ENCODE results near the gene KRT78.

The KRT78 gene

DNA sequence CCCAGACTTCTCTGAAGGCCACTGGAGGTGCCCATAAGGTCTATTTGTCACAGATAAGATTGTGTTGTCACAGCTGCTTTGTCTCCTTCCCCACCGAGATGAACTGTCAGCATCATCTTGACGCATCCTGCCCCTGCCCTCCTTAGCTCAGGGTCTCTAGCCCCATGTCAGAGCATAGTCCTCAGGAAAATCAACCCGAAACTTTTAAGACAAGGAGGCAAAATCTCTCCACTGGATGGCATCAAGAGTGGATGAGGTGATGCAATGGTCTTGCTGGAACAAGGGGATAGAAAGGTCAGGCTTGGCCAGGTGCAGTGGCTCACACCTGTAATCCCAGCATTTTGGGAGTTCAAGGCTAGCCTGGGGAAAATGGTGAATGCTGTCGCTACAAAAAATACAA, 22.8 kb downstream of the KRT78 start:
- no peak for DNase-seq (ENCODE audit: low spot score)

DNA sequence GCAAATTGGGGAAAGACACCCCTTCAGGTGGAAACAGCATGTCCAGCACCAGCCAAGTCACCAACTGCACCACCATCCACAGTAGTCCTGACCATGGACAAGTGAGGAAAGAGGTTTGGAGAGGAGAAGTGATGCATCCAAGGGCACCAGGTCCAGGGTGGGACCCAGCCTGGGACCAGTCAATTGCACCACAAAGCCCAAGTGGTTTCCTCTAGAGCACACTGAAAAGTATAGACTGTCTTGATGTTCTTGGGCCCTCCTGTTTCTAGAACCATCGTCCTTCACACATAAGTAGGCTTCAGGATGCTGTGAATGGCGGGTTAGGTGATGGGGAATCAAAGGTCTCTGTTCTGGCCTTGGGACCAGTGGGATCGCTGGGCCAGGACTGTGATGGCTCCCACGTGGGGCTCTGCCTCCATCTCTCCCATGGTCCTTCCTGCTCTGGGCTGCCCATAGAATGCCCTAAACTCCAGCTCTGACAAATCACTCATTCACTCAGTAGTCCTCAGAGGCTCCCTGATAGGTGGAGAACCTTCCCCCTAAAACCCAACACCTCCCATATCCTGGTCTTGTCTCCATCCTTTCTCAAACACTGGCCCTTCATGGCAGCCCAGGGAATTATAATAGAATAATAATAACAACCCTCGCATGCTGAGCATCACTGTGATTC, 23.9 kb downstream of the KRT78 start:
- DNase-seq (ENCODE audit: low spot score): no peak

DNA sequence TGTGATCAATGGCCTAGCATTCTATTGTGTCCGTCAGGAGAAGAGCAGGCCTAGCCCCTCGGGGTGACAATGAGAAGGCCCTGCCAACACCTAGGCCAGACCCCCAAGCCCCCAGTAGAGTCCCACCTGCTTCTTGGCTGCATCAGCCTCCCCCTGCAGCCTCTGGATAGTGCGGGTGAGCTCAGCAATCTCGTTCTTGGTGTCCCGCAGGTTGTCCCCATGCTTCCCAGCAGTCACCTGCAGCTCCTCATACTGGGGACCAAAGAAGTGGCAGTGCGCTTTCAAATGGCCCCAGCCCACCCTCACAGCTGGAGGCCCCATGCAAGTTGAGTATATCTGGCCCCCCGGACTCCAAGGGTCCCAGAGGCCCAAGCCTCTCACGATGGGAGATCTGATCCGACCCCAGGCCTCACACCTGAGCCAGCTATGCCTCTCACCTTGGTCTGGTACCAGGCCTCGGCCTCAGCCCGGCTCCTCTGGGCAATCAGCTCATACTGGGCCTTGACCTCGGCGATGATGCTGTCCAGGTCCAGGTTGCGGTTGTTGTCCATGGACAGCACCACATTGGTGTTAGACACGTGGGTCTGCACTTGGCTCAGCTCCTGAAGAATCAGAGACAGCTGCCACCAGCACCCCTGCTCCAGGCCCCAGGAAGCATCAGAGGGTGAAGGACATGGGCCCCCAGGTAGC, 24.9 kb downstream of the KRT78 start:
- DNase-seq (ENCODE audit: low spot score): no peak

DNA sequence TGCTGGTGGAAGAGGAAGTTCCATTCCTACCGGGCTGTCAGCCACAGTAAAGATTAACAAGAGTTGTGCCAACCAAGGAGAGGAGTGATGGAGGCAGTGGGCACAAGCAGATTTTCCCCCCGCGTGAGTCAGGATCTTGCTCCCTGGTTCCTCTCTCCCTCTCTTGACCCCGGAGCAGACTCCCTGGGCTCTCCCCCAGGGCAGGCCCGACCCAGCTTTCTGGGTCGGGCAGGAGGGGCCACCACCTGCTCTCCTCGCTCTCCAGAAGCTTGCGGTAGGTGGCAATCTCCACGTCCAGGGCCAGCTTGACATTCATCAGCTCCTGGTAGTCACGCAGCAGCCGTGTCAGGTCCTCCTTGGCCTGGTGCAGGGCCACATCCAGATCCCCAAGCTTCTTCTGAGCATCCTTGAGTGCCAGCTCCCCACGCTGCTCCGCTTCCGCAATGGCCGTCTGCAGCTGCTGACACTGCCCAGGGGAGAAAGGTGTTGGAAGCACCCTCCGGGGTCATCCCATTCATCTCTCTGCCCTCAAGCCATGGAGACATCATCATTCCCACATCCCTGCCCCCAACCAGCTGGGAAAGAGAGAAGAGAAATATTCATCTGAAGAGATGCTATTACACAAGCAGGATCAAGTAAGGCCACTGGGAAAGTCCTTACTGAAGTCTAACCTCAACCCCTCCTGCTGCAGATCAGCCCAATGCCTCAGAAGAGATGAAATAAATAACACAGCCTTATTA, 25.9 kb downstream of the KRT78 start:
- DNase-seq (ENCODE audit: low spot score): no peak

DNA sequence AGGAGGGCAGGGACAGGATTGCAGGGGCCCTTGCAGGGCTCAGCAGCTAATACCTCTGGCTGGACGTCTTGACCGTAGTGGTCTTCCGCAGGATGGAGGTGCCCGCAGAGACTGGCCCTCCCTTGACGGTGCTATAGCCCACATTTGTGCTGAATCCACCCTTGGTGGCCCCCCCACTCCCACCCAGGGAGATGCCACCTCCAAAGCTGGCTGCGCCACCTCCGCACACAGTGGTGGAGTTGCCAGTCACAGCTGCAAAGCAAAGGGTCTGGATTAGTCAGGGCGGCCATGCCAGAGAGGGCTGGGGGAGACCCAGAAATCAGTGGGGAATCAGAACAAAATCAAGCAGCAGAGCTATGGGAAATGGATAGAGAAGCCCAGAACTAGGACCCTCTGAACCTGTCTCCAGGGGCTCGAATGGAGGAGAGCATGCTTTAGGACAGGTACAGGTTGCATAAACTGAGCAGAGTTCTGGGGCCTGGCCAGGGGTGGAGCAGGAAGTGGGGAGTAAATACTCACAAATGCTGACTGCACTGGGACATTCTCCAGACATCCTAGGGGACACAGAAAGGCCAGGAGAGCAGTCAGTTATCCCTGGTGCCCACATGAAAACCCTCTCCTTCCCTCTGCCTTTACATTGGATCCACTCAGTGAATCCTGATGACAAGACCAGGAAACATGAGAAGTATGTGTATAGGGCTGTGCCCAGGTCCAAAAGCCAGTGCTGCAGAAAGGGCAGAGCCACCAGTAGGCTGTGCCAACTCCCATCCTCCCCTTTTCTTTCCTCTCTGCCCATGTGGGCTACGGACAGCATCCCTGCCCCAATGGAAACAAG, 26.8 kb downstream of the KRT78 start:
- no peak for DNase-seq (ENCODE audit: low spot score)

DNA sequence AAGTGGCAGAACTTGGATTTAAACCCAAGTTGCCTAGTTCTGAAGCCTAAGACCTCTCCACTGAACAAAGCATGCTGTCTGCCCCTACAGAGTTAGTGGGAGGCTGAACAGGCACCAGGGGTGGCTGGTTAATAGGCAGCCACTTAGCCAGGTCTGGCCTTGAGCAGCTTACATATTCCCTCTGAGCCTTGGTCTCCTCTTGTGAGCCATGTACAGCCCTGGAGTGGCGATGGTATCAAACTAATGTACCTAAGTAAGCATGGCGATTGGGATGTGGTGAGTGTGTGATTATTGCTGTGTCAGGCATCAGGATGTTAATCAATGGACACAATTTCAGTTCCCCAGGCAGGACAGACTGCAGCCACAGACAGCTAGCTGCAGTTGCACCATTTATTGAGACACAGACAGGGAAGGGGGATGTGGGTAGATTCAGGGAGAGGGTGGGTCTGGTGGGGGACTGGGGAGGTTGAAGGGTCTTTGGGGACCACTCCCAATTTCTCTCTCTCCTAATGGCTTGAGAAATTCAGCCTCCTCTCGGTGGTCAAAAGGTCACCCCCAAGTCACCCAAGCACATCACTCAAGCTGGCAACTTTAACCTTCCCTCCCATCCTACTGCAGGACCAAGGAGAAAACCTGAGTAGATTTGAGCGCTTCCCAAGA, 27.6 kb downstream of the KRT78 start:
- DNase-seq (ENCODE audit: low spot score): no peak

DNA sequence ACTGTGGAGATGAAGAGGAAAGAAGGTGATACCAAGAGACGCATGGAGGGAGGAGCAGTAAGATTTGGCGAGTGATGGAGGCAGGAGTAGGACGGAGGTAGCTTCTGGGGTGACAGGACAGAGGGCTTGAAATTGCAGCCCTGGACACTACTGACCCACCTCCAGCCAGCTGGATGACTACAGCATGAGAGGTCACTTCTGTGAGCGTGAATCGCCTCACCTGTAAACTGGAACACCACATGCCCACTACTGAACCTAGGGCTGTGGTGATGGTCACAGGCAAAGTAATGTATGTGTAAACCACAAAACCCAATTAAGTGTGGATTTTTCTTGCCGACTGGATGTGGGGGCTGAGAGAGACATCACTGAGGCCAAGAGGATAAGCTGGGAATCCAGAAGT, 28.3 kb downstream of the KRT78 start:
- no peak for DNase-seq (ENCODE audit: low spot score)

DNA sequence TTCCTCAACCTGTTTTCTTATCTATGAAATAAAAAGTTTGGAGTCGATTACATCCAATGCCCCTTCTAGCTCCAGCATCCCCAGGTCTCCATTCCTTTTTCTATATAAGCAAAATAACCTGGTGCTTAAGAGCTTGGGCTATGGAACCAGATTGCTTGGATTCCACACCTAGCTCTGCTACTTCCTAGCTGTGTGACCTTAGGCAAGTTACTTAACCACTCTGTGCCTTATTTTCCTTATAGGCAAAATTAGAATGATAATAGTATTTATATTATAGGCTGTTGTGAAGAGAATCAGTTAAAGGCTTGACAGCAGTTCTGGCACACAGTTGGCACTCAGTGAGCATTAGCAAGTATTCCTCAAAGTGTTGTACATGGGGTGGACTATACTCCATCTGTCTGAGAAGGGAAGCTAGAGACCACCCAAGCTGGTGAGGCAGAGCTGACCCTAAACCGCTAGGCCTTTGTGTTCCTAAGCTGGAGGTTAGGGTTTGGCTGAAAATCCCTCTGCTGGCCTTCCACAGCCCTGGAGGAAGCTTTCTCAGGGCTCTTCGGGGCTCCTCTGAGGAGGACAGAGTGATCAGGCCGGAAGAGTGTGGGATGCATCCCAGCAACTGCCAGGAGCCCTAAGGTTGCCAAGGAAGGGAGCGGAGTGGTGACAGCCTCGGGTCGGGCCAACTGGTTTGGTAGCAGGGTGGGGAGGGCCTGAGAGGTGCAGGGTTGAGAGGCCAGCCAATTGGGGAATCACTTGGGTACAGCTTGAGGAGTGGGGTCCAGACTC, 28.9 kb downstream of the KRT78 start:
- DNase-seq (ENCODE audit: low spot score): no peak

DNA sequence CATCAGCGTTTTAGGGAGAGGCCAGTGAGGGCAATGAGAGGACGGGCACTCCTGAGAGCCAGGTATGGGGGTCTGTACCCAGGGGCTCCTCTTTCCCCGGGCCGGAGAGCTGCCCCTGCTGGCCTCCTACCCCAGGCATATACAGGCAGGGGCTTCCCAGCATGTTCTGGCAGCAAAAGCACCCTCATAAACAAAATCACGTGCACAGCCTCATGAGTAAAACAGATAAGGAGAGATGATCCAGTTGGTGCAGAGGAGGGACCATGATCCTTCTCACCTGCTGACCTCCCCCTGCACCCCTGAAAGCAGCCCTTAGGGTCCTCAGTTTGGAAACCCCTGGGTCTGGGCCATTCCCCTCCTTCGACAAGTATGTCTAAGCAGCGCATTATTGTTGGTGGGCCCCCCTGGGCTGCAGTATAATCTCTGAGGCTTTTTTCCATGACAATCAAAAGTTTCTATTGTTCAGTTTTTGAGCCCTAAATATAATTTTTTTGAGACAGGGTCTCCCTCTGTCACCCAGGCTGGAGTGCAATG, 29.8 kb downstream of the KRT78 start:
- no peak for DNase-seq (ENCODE audit: low spot score)

DNA sequence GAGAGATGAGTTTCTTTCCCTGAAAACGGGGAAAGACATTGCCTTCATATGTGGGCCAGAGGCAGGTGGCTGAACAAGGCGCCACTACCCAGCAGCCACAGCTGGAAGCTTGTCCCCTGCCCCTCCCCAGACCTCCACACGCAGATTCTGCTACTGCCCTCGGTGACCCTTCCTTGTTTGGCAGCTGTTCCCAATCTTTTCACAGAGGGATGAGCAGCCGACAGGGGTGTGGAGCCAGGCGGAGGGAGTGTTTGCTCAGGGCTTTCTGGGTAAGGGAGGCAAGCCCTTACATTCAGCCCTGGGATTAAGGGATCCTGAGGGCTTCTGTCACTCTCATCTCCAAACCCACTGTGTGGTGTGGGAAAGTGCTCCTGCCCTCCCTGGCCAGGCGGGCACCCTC, 30.4 kb downstream of the KRT78 start:
- no peak for DNase-seq (ENCODE audit: low spot score)

DNA sequence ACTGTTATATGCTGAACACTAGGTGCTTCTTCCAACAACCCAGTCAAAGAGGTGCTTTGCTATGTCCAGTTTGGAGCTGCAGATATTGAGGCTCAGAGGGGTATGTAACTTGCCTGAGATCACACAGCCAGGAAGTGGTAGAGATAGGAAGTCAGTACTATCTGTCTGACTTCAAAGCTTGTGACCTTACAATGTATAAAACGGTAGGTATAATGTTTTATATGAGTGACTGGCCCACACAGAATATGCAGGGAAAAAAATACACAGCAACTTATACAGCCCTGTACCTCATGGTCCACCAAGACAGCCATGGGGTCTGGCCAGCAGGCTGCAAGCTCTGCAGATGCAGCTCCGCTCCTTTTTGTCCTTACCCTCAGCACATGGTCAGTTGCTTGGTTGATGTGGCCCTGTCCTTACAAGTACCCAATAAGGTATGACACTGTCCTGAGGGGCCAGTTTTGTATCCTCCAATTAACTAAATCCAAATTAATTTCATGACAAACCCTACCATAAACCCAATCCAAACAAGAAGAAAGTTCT, 31.0 kb downstream of the KRT78 start:
- DNase-seq (ENCODE audit: low spot score): no peak

DNA sequence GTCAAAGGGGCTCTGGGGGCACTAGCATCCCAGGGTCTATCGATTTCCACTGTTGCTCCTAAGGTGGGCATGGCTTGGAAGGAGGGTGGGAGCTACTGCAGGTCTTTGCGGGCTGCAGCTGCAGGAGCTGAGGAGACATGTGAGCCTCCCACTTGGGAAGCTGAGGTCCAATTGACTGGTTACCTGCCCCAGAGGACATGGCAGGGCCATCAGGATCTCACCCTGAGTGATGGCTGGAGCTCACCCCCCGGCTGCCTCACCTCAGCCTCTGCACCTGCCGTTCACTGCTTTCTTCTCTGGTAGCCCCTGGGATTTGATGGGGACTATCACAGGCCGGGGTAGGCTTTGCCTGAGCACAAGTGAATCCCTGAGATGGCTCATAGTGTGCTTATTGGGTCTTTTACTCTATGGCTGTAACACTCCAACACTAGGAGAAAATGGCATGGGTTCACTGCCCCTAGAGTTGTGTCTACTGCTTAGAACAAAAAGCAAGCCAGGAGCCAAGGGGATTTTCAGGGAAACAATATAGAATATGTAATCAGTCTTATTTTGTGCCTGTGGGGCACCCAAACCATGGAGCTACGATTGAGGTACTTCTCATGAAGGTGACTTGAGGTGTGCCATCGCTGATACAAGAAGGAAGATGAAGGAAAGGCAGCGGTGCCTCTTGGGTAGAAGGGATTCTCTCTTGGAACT, 31.6 kb downstream of the KRT78 start:
- DNase-seq (ENCODE audit: low spot score): no peak

DNA sequence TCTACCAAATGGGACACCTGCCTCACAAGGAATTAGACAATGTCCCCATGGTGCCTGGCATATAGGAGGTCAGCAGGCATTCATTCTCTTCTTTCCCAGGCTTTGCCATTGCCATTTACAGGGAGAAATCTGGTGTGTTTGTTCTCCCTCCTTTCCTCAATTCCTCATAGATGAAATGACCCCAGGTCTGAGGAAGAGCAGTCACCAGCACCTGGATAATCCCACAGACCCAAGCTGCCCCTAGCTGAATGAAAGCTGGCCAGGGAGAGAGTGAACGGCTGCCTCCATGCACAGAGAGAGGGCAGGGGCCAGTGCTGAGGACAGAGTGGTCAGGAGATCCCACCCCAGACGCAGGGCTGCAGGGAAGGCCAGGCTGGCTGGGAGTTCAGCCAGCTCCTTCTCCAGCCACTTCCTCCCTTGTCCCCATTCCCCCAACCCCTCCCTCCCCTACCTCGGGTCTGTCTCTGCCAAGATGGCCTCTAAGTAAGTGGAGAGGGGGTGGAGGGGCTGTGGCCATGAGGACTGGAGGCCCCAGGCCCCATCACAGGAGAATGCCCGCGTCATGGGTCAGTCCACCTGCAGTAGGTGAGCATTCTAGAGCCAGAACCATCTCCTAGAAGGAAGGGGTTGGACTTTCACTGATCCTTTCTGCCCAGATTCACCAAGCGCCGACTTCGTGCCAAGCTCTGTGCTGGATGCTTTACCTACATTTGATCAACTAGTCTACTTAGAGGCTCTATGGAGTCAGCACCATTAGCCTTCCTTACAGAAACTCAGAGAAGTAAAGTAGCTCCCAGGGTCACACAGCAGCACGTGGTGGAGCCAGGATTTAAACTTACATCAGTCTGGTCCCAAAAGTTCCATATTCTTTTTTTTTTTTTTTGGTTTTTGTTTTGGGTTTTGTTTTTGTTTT, 32.9 kb downstream of the KRT78 start:
- no peak for DNase-seq (ENCODE audit: low spot score)

DNA sequence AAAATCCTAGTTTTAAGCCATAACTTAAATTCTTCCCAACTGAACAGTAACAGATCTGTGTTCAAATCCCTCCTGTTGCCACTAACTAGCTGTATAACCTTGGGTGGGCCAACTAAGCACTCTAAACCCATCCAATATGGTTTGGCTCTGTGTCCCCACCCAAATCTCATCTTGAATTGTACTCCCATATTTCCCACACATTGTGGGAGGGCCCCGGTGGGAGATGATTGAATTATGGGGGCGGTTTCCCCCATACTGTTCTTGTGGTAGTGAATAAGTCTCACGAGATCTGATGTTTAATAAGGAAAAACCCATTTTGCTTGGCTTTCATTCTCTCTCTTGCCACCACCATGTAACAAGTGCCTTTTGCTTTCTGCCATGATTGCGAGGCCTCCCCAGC, 33.6 kb downstream of the KRT78 start:
- no peak for DNase-seq (ENCODE audit: low spot score)

DNA sequence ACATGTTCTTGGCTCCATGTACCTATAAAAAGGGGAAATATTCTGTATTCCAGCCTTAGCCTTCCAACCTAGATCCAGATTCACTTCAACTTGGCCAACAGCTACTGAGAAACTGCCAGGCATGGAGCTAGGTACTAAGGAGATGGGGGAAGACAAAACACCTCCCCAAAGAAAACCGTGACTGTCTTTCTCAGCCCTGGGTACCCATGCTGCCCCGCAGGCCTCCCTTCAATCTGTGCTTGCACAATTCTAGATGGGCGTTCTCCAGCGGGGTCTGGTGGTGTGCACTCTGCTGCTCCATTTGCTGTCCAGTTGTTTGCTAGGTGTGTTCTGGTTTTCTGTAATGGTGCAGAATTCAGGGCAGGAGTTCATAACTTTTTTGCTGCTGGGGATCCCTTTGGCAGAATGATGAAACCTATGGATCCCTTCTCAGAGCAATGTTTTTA, 34.1 kb downstream of the KRT78 start:
- no peak for DNase-seq (ENCODE audit: low spot score)

DNA sequence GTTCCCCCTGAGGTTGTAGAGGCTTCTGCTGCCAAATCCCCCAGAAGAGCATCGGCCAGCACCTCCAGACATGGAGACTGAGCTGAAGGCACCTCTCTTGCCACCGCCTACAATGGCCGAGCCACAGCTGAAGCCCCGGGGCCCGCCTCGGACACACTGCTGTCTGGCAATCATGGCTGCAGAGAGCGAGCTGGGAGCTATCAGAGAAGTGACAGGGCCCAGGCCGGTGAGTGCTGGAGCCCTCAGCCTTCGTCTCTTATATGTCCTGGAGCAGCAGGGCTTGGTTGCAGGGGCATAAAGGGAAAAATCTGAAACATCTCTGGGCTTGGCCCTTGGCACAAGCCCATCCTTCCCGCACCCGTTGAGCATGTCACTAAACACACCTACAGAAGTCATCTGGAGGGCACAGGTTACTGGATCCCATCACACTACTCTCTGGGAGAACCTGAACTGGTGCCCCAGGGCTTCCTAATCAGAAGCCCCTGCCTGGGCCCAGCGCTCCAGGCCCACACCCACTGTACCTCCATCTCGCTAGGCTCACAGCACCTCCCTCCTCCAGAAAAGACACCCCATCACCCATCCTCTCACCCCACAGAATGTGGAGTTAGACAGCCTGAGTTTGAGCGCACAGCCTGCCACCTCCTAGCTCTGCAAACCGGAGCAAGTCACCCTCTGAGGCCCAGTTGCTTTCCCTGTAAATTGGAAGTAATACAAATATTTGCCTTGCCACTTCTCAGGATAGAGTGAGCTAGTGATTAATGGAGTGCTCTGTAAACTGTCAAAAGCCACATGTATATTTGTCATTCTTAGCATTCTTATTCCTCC, 34.7 kb downstream of the KRT78 start, which contains the start of gene KRT4:
Gene KRT4, minus strand, starts transcription at position 232 of the 825 bp plus-strand sequence. Its CDS starts 58 bp downstream, at position 174.
- no peak for DNase-seq (ENCODE audit: low spot score)

DNA sequence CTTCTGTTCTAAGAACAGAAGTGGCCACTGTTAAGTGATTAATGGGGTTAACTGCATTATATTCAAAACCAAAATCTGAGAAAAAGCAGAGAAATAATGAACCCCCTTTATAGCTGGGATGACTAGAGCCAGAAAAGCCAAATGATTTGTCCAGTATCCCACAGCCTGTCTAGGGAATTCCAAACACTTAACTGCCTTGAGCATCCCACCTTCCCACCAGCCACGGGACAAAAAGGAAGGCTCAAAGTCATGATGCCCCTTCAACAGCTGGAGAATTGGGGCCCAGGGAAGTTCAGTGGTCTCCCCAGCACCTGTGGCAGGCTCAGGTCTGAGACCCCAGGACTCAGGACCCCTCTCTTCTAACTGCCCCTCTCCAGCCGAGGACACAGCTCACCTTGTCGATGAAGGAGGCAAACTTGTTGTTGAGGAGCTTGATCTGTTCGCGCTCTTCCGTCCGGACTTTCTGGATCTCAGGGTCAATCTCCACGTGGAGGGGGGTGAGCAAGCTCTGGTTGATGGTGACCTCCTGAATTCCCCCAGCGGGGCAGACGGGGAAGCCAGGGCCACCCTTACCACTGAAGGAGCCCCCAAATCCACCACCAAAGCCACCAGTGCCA, 35.5 kb downstream of the KRT78 start:
- no peak for DNase-seq (ENCODE audit: low spot score)

Data from D341Med (cell line).